GM12891 (cell line): ENCODE results near the gene PTPRD.

Experiments used
- DNase-seq: peaks from one replicate; pipeline ENCODE4 v3.0.0; 2011; ENCODE audit warnings: low spot score; ENCODE audit not compliant: insufficient read length
- FAIRE-seq: peaks from 2 replicates; lab custom pipeline; 2011; peaks lifted over from hg19 to GRCh38; lab: Jason Lieb, UNC
- PAX5 ChIP-seq: IDR thresholded peaks from 2 replicates; pipeline ENCODE4 v1.6.1; 2011; ENCODE audit warnings: low read length, moderate library complexity, mild to moderate bottlenecking; ENCODE audit not compliant: insufficient read depth, severe bottlenecking
- POLR2A ChIP-seq: IDR thresholded peaks from 2 replicates; pipeline ENCODE4 v1.6.1; 2011; ENCODE audit warnings: low read depth, low read length, control low read depth
- POLR2AphosphoS5 ChIP-seq: IDR thresholded peaks from 2 replicates; pipeline ENCODE4 v1.6.1; 2011; ENCODE audit warnings: low read depth, low read length, control low read depth
- POU2F2 ChIP-seq: IDR thresholded peaks from 2 replicates; pipeline ENCODE4 v1.6.1; 2011; ENCODE audit warnings: low read depth, mild to moderate bottlenecking, control low read depth, low read length, moderate library complexity
- SPI1 ChIP-seq: IDR thresholded peaks from 2 replicates; pipeline ENCODE4 v1.6.1; 2011; ENCODE audit warnings: low read depth, low read length, control low read depth
- TAF1 ChIP-seq: IDR thresholded peaks from 2 replicates; pipeline ENCODE4 v1.6.1; 2011; ENCODE audit warnings: low read depth, low read length, control low read depth

PTPRD gene

GRCh38 chr9:9212963-9213362, 1399.8 kb downstream of the PTPRD start:
- TF ChIP-seq POLR2A (no peak), POLR2AphosphoS5 (no peak), POU2F2 (no peak), TAF1 (no peak), PAX5 (no peak), SPI1 (no peak)
- FAIRE-seq = no peak

GRCh38 chr9:9202276-9202675, 1410.5 kb downstream of the PTPRD start:
- DNase-seq (no peak), FAIRE-seq (no peak)
- TF ChIP-seq TAF1 (no peak), POU2F2 (no peak), PAX5 (no peak), POLR2AphosphoS5 (no peak), SPI1 (no peak)

More at GRCh38 chr9:9212963-9213362, 1399.8 kb downstream of the PTPRD start:
- DNase-seq = no peak

- DNase-seq = no peak
- TF ChIP-seq POLR2AphosphoS5 = no peak
- no peak for TF ChIP-seq SPI1
- TF ChIP-seq PAX5 = no peak
- no peak for TF ChIP-seq TAF1
- no peak for TF ChIP-seq POU2F2
- no peak for TF ChIP-seq POLR2A
- FAIRE-seq = no peak
These were observed 1426.7 kb downstream of the PTPRD start for GRCh38 chr9:9186086-9186485.

GRCh38 chr9:9182431-9182830, 1430.4 kb downstream of the PTPRD start:
- TF ChIP-seq SPI1 (no peak), POLR2A (no peak), TAF1 (no peak), POLR2AphosphoS5 (no peak), POU2F2 (no peak), PAX5 (no peak)
- FAIRE-seq (no peak), DNase-seq (no peak)

- no peak for FAIRE-seq
- TF ChIP-seq POU2F2 (no peak), TAF1 (no peak), SPI1 (no peak), PAX5 (no peak), POLR2A (no peak), POLR2AphosphoS5 (no peak)
- no peak for DNase-seq
These were observed 1435.7 kb downstream of the PTPRD start for GRCh38 chr9:9177081-9177480.

- FAIRE-seq = no peak
- TF ChIP-seq POLR2AphosphoS5 (no peak), POU2F2 (no peak), SPI1 (no peak), TAF1 (no peak), POLR2A (no peak), PAX5 (no peak)
These were observed 1438.4 kb downstream of the PTPRD start for GRCh38 chr9:9174358-9174757.

GRCh38 chr9:9173264-9173663, 1439.5 kb downstream of the PTPRD start:
- FAIRE-seq = no peak
- DNase-seq = no peak
- TF ChIP-seq SPI1 (no peak), POLR2A (no peak), PAX5 (no peak)

More at GRCh38 chr9:9174358-9174757, 1438.4 kb downstream of the PTPRD start:
- no peak for DNase-seq

- TF ChIP-seq POU2F2 = no peak
- no peak for TF ChIP-seq SPI1
- TF ChIP-seq POLR2AphosphoS5 = no peak
- no peak for TF ChIP-seq POLR2A
- no peak for TF ChIP-seq PAX5
- TF ChIP-seq TAF1 = no peak
- DNase-seq (no peak), FAIRE-seq (no peak)
These were observed 1442.2 kb downstream of the PTPRD start for GRCh38 chr9:9170439-9171134.

GRCh38 chr9:9142001-9142400, 1470.8 kb downstream of the PTPRD start:
- DNase-seq (no peak), FAIRE-seq (no peak)
- no peak for TF ChIP-seq SPI1
- TF ChIP-seq TAF1 = no peak
- no peak for TF ChIP-seq POU2F2
- no peak for TF ChIP-seq PAX5
- TF ChIP-seq POLR2A = no peak
- TF ChIP-seq POLR2AphosphoS5 = no peak

GRCh38 chr9:9133526-9133925, 1479.3 kb downstream of the PTPRD start:
- no peak for TF ChIP-seq POLR2AphosphoS5
- TF ChIP-seq SPI1 = no peak
- TF ChIP-seq TAF1 = no peak
- TF ChIP-seq POLR2A = no peak
- no peak for TF ChIP-seq POU2F2
- TF ChIP-seq PAX5 = no peak
- FAIRE-seq (no peak), DNase-seq (no peak)
